NB4 (cell line): Measurements from ENCODE around the gene FIBCD1.

Experiments used
- MYC ChIP-seq: IDR thresholded peaks from 2 replicates; pipeline ENCODE4 v1.6.1; 2011; ENCODE audit warnings: low read depth, low read length
- POLR2A ChIP-seq: IDR thresholded peaks from 2 replicates; pipeline ENCODE4 v1.6.1; 2011; ENCODE audit warnings: mild to moderate bottlenecking; ENCODE audit not compliant: insufficient read length; ENCODE audit errors: extremely low read depth
- TF ChIP-seq, protein P1 (sequence below): IDR thresholded peaks from one replicate; pipeline ENCODE4 v1.5.1; 2012; ENCODE audit warnings: low read depth, low read length
- TF ChIP-seq, protein P2 (sequence below): IDR thresholded peaks from 2 replicates; pipeline ENCODE4 v1.6.1; 2011; ENCODE audit warnings: low read depth, low read length

DNA sequence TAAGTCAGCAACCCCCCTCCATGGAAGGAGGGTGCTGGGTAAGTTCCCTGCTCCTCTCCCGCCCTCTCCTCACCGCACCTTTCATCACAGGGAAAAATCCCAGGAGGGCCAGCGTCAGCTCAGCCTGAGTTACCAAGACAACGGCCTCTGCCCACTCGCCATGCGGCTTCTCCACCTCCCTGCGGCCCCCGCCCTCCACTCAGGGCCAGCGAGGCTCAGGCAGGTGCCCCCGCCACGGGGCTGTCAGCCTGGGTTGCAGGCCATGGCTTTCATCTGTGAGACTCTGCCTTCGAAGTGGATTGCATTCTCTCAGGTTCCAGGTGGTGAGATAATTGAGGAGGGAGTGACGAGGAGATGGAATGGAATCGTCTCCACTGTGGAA is 42.7 kb upstream of the FIBCD1 start:
- TF ChIP-seq, protein P1, sequence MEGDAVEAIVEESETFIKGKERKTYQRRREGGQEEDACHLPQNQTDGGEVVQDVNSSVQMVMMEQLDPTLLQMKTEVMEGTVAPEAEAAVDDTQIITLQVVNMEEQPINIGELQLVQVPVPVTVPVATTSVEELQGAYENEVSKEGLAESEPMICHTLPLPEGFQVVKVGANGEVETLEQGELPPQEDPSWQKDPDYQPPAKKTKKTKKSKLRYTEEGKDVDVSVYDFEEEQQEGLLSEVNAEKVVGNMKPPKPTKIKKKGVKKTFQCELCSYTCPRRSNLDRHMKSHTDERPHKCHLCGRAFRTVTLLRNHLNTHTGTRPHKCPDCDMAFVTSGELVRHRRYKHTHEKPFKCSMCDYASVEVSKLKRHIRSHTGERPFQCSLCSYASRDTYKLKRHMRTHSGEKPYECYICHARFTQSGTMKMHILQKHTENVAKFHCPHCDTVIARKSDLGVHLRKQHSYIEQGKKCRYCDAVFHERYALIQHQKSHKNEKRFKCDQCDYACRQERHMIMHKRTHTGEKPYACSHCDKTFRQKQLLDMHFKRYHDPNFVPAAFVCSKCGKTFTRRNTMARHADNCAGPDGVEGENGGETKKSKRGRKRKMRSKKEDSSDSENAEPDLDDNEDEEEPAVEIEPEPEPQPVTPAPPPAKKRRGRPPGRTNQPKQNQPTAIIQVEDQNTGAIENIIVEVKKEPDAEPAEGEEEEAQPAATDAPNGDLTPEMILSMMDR: no peak
- TF ChIP-seq POLR2A (no peak), MYC (no peak)
- TF ChIP-seq, protein P2, sequence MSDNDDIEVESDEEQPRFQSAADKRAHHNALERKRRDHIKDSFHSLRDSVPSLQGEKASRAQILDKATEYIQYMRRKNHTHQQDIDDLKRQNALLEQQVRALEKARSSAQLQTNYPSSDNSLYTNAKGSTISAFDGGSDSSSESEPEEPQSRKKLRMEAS: no peak
